IMR-90 (cell line): ENCODE results near the gene PLCB2. TPM values are rescaled to one million over a fixed set of nuclear protein-coding genes. Genes with fewer than 3 reads are reported as not detected.

ENCODE experiments used
- polyA plus RNA-seq, 3 experiments: library from polyadenylated mRNA; depleted of rRNA; stranded (reverse); fragments of >200 nt; gene quantifications; 2 replicates each; pipeline ENCODE4 v1.2.3, GENCODE V29; 2012; ENCODE audit warnings: low replicate concordance in 1 of 3
- total RNA-seq: library from RNA; depleted of rRNA; stranded (reverse); fragments of >200 nt; gene quantifications from 2 replicates; pipeline ENCODE4 v1.2.3, GENCODE V29; 2012
- TF ChIP-seq, protein P1 (sequence below): conservative IDR thresholded peaks from 2 replicates; pipeline ENCODE4 v1.5.1; 2012; ENCODE audit warnings: mild to moderate bottlenecking, low read depth, low read length, improper control_type of control experiment

Gene PLCB2
- total and polyA plus RNA-seq, 2 of the 4 experiments (the other 2 are of a cell fraction) = 0.18 to 1.4 TPM

DNA sequence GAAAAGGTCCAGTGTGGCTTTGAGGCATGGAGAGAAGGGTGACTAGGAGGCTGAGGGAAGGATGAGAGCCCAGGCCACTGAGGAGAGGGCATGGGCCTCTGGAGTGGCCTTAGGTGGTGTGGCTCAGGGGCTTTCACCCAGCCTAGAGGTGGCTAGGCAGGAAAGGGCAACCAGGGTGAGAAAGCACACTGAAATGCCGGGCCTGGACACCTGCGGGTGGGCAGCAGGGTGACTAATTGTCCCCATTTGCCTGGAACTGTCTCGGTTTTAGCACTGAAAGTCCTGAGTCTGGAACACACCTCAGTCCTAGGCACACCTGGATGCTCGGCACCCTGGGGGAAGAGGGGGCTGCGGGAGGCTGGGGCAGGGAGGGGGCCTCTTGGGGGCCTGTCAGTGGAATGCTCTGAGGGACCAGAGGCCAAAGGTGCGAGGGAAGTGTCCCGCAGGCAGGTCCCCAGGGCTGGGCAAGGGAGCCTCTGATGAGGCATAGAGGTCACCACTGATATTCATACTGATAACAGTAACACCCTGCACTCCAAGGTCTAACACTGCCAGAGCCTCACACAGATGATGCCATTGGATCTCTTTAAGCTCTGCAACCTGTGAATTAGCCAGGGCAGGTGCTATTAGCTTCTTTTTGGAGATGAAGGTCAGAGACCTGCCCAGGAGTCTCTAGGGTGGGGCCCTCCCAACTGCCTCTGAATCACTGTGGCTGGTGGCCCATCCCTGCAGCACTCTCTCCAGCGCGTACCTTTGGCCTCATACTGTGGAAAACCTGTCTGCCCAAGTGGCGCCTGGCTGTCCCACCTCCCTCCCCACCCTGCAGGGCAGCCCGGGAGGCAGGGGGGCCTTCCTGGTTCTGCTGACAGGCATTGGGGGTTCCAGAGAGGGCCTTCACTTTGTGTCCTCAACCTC lies 40.1 kb upstream of the PLCB2 start (continued):
- TF ChIP-seq, protein P1, sequence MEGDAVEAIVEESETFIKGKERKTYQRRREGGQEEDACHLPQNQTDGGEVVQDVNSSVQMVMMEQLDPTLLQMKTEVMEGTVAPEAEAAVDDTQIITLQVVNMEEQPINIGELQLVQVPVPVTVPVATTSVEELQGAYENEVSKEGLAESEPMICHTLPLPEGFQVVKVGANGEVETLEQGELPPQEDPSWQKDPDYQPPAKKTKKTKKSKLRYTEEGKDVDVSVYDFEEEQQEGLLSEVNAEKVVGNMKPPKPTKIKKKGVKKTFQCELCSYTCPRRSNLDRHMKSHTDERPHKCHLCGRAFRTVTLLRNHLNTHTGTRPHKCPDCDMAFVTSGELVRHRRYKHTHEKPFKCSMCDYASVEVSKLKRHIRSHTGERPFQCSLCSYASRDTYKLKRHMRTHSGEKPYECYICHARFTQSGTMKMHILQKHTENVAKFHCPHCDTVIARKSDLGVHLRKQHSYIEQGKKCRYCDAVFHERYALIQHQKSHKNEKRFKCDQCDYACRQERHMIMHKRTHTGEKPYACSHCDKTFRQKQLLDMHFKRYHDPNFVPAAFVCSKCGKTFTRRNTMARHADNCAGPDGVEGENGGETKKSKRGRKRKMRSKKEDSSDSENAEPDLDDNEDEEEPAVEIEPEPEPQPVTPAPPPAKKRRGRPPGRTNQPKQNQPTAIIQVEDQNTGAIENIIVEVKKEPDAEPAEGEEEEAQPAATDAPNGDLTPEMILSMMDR = no peak
